Mammary epithelial cell (primary cell): ENCODE measurements around the gene CCDC57.

ENCODE experiments used
- EZH2 ChIP-seq: IDR thresholded peaks from 2 replicates; pipeline ENCODE4 v1.6.1; 2012; ENCODE audit warnings: low read length, inconsistent platforms, borderline replicate concordance
- TF ChIP-seq, protein P1 (sequence below), 2 donors: IDR thresholded peaks in 1 of 2; conservative IDR thresholded peaks in 1 of 2; 2 replicates each; pipeline ENCODE4 v1.5.1; 2011 to 2012; ENCODE audit warnings: inconsistent platforms in 2 of 2, low read length in 2 of 2, mild to moderate bottlenecking in 2 of 2, control low read depth in 1 of 2, low read depth in 1 of 2; ENCODE audit not compliant: insufficient read depth in 1 of 2; ENCODE audit errors: extremely low read depth in 1 of 2

DNA sequence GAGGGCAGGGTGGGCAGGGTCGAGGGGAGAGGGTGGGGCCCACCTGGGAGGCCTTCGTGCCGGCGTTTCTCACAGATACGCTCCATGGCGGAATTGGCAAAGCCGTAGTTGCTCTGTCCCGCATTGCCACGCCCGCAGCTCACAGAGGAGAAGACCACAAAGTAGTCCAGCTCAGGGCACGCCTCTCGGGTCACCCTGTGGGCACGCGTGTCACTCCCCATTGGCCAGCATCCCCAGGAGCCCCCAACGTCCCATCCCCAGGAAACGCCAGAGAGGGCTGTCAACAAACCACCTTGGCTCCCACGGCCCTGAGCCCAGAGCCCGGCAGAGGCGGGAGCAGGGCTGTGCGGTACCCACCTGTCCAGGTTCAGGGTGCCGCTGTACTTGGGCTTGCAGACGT is 130.7 kb downstream of the CCDC57 start:
- TF ChIP-seq, protein P1, sequence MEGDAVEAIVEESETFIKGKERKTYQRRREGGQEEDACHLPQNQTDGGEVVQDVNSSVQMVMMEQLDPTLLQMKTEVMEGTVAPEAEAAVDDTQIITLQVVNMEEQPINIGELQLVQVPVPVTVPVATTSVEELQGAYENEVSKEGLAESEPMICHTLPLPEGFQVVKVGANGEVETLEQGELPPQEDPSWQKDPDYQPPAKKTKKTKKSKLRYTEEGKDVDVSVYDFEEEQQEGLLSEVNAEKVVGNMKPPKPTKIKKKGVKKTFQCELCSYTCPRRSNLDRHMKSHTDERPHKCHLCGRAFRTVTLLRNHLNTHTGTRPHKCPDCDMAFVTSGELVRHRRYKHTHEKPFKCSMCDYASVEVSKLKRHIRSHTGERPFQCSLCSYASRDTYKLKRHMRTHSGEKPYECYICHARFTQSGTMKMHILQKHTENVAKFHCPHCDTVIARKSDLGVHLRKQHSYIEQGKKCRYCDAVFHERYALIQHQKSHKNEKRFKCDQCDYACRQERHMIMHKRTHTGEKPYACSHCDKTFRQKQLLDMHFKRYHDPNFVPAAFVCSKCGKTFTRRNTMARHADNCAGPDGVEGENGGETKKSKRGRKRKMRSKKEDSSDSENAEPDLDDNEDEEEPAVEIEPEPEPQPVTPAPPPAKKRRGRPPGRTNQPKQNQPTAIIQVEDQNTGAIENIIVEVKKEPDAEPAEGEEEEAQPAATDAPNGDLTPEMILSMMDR (conservative IDR thresholded peaks at IDR 0.05 in 1 of 2, IDR thresholded peaks at IDR 0.05 in 1 of 2; ENCODE audit: extremely low read depth in 1 of 2, insufficient read depth in 1 of 2, low read depth in 1 of 2, low read length in 2 of 2), result no peak
- TF ChIP-seq EZH2, result no peak
